Neural cell (in vitro differentiated cells): ENCODE data around the gene IL4I1.

Source experiments
- EP300 ChIP-seq: fragments of 450-650 bp; conservative IDR thresholded peaks from 2 replicates; pipeline ENCODE4 v1.6.1; 2014; ENCODE audit warnings: antibody characterized with exemption, mild to moderate bottlenecking, moderate library complexity; ENCODE audit not compliant: poor library complexity, severe bottlenecking
- MXI1 ChIP-seq: fragments of 450-650 bp; conservative IDR thresholded peaks from 2 replicates; pipeline ENCODE4 v1.6.1; 2014; ENCODE audit warnings: antibody characterized with exemption, mild to moderate bottlenecking; ENCODE audit not compliant: poor library complexity, severe bottlenecking
- POLR2AphosphoS5 ChIP-seq: IDR thresholded peaks from 2 replicates; pipeline ENCODE4 v1.6.1; 2012
- RAD21 ChIP-seq: fragments of 450-650 bp; conservative IDR thresholded peaks from 2 replicates; pipeline ENCODE4 v1.6.1; 2014; ENCODE audit warnings: antibody characterized with exemption, mild to moderate bottlenecking, moderate library complexity
- SMC3 ChIP-seq: fragments of 450-650 bp; conservative IDR thresholded peaks from 2 replicates; pipeline ENCODE4 v1.6.1; 2014; ENCODE audit warnings: antibody characterized with exemption, mild to moderate bottlenecking, moderate library complexity; ENCODE audit not compliant: poor library complexity
- TF ChIP-seq, protein P1 (sequence below): fragments of 450-650 bp; IDR thresholded peaks from 2 replicates; pipeline ENCODE4 v1.5.1; 2014; ENCODE audit warnings: antibody characterized with exemption, mild to moderate bottlenecking, moderate library complexity; ENCODE audit not compliant: poor library complexity, severe bottlenecking
- TF ChIP-seq, protein P2 (sequence below): IDR thresholded peaks from 2 replicates; pipeline ENCODE4 v1.6.1; 2012; ENCODE audit warnings: borderline replicate concordance

DNA sequence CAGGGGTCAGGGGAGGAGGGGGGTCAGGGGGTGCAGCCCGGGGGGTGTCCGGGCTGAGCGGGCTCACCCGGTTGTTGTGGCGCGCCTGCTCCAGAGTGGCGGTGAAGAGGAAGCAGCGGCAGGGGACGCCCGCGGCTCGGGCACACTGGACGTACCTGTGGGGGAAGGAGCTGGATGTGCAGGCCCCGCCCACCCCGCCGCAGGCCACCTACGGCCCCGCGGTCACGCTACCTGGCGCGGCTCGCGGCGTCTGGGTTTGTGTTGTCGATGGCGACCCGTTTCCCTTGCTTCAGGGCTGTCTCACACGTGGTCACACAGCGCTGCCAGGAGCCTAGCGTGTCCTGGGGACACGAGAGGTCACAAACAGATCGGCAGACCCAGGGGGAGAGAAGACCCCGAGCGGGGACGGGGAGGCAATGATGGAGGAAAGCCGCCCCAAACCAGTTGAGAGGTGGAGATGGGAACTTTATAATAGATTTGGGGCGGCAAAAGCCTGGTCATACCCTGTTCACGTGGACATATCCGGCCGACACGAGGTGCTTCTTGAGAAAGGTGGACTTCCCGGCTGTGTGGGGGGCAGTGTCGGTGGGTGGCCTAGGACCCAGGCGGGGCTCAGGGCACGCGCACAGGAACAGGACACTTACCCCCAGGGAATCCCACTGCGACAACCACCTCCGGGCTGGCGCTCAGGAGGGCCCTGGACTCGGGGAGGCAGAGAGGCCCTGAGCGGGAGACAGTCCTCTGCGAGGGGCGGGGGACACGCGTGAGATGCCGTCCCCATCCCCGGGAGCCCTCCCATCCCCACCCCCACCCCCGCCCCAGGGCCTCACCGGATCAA is 34.9 kb downstream of the IL4I1 start:
- TF ChIP-seq POLR2AphosphoS5 (no peak), EP300 (no peak), SMC3 (no peak), RAD21 (no peak), MXI1 (no peak)
- TF ChIP-seq, protein P1, sequence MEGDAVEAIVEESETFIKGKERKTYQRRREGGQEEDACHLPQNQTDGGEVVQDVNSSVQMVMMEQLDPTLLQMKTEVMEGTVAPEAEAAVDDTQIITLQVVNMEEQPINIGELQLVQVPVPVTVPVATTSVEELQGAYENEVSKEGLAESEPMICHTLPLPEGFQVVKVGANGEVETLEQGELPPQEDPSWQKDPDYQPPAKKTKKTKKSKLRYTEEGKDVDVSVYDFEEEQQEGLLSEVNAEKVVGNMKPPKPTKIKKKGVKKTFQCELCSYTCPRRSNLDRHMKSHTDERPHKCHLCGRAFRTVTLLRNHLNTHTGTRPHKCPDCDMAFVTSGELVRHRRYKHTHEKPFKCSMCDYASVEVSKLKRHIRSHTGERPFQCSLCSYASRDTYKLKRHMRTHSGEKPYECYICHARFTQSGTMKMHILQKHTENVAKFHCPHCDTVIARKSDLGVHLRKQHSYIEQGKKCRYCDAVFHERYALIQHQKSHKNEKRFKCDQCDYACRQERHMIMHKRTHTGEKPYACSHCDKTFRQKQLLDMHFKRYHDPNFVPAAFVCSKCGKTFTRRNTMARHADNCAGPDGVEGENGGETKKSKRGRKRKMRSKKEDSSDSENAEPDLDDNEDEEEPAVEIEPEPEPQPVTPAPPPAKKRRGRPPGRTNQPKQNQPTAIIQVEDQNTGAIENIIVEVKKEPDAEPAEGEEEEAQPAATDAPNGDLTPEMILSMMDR, result no peak
- TF ChIP-seq, protein P2, sequence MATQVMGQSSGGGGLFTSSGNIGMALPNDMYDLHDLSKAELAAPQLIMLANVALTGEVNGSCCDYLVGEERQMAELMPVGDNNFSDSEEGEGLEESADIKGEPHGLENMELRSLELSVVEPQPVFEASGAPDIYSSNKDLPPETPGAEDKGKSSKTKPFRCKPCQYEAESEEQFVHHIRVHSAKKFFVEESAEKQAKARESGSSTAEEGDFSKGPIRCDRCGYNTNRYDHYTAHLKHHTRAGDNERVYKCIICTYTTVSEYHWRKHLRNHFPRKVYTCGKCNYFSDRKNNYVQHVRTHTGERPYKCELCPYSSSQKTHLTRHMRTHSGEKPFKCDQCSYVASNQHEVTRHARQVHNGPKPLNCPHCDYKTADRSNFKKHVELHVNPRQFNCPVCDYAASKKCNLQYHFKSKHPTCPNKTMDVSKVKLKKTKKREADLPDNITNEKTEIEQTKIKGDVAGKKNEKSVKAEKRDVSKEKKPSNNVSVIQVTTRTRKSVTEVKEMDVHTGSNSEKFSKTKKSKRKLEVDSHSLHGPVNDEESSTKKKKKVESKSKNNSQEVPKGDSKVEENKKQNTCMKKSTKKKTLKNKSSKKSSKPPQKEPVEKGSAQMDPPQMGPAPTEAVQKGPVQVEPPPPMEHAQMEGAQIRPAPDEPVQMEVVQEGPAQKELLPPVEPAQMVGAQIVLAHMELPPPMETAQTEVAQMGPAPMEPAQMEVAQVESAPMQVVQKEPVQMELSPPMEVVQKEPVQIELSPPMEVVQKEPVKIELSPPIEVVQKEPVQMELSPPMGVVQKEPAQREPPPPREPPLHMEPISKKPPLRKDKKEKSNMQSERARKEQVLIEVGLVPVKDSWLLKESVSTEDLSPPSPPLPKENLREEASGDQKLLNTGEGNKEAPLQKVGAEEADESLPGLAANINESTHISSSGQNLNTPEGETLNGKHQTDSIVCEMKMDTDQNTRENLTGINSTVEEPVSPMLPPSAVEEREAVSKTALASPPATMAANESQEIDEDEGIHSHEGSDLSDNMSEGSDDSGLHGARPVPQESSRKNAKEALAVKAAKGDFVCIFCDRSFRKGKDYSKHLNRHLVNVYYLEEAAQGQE, result no peak
